Stimulated activated CD8-positive, alpha-beta memory T cell treated with anti-CD3 and anti-CD28 coated beads, Interleukin-7, amount 100 ng/mL, for 4 hours (primary cell): Measurements from ENCODE around the gene TM9SF1.

Experiments
- DNase-seq, 2 donors: peaks; one replicate each; pipeline ENCODE4 v3.0.0-alpha.2; 2020; ENCODE audit warnings: low read depth in 2 of 2

Gene TM9SF1

GRCh38 chr14:24196071-24197055 is 1.1 kb upstream of the TM9SF1 start:
- DNase-seq, result no peak

DNA sequence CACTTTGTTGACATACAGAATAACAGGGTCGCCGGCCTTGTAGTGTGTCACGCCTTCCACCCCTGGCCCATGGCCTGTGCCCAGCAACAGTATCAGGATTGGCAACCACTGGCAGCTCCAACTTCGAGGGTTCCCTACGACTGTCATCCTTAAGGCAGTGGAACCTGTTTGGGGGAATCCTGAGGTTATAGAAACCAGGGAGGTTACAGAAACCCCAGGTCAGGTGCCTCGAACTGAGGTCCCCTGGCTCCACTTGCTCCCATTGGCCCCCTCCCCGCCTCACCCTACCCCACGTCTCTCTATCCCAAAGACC is 412 bp downstream of the TM9SF1 start:
- no peak for DNase-seq

DNA sequence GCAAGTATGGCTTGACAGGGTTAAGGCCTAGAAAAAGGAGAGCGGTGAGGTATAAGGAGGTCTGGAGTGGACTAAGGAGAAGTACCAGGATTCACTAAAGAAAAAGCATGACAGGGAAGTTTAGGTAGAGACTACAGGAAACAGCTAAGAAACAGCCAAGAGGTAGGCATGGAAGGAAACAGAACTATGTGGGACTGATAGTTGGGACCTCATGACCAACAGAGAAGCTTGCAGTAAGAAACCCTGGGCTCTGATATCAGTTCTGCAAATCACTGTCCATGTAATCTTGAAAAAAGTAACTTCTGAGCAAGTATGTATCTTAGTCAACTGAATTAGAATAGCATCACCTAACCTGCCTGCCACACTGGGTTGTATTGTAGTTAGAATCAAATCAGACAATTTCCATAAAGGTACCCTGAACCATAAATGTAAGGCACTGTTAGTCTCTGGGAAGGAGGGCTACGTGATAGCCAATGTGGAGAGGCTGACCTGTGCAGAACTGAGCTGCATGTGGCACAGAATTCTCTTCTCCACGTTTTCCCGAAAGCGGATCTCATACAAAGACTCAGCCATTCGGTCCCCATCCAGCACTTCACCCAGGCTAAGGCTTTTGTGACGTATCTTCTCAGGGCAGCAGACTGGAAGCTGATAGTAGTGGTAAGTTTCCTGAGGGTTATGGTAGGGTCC is 912 bp downstream of the TM9SF1 start:
- no peak for DNase-seq

- DNase-seq, result no peak
Measured at GRCh38 chr14:24192933-24193332, 2.3 kb downstream of the TM9SF1 start.

DNA sequence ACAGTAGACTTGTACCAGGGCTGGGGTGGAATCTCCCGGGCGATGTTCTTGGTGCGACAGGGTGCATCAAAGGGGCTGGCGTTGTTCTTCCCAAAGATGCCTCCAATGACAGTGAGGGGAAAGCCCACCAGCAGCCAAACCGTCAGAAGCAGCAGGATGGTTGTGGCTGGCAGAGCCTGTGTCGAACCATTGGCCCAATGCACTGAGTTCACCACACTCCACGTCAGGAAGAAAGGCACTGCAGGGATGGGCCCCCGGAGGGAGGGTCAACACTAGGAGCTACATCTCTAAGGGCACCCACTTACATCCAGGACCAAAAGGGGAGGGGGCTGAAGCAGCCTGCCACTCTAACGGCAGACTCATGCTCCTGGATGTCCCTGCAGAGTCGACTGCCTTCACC is 4.8 kb downstream of the TM9SF1 start:
- DNase-seq, result no peak

DNA sequence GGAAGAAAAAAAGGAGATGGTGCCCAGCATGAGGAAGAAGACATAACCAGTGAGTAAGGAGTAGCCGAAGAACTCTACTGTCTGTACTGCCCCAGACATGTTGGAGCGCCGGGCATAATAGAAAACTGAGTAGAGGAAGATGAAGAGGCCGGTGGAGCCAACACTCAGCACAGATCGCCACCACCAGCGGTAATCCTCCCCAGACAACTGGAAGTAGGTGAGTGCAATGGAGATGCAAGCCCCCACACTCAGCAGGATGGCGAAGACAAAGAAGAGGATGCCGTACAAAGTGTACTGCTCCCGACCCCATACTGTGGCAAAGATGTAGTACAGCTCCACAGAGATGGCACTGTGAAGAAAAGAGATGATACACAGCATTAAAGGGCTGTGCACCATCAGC is 5.8 kb downstream of the TM9SF1 start:
- no peak for DNase-seq

DNA sequence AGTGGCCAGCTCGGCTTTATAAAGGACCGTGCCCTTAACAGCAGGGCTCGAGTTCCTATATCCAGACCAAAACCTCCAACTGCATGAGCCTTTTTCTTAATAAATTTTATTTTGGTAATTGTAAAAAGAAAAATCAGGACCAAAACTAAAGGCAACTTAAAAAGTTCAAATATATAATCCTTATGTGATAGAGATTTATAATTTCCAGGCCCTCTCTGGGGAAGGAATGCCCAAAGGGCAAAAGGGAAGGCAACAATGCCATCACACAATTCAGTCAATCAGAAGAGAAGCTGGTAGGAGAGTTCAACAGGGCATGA is 6.2 kb downstream of the TM9SF1 start:
- no peak for DNase-seq

DNA sequence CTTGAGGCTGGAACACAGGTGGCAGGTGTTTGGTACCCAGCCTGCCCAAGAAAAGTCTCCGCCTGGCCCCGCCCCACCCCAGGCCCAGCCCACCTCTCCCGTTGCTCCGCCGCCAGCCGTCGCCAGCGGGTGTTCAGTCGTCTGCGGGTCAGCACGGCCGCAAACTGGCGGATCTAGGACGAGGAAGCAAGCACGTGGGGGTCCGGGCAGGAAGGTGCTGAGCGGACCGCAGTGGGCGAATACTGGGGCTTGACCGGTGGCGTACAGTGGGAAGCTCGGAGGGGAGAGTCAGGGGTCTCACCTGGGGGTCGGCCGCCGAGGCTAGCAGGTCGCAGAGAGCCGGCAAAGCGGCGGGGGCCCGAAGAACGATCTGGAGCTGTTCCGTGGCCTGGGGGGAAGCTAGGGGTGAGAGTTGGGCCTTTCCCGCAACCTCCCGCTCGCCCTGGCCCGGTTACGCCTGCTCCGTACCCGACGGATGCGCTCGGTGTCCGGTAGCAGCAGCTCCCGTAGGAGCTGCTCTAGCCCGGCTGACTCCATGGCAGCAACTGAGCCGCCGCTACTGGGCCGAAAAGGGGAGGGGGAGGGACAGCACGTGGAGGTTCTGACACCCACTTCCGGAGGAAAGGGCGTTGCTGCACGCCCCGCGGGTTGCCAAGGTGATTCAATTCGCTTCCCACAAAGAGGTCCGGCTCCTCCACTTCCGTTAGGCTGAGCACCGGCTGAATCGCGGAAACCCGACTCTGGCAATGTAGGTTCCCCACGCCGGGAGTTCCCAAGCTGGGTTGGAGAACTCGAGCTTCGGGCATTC is 6.8 kb downstream of the TM9SF1 start, which contains the start of gene IPO4:
TSS of gene IPO4 (minus strand) at position 566 of the 808 bp plus-strand sequence. CDS start at position 537, 29 bp downstream.
- DNase-seq, result peak; percentile 93 to 94

- no peak for DNase-seq
Measured at GRCh38 chr14:24187539-24187915, 7.7 kb downstream of the TM9SF1 start.

DNA sequence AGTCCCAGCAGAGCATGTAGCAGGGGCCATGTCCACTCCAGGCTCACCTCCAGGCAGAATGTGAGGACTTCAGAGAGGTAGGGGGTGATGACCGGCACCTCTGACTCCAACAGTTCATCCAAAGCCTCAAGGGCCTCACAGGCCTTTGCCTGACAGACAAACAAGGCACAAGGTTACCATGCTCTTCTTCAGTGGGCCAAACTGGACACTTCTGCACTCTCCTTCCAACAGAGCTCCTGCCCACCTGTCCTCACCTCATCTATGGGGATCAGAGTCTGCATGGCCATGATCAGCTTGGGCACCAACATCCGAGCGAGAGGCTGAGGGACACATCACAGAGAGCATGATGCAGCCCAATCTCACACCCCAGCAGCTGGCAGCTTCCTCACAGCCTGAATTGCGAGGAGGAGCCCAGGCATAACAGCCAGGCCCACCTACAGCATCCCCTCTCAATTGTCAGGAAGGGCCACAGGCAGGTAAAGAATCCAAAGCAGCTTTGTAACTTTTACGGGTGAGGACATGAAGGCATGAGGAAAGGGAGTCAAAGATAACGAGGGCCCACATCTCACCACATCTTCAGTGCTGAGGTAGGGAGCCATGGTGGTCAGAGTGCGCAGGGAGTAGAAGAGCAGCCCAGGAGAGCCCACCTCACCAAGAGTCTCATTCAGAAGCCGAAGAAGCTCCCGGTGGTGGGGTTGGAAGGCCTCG is 8.3 kb downstream of the TM9SF1 start:
- no peak for DNase-seq

- no peak for DNase-seq
Measured at GRCh38 chr14:24185741-24186140, 9.5 kb downstream of the TM9SF1 start.

DNA sequence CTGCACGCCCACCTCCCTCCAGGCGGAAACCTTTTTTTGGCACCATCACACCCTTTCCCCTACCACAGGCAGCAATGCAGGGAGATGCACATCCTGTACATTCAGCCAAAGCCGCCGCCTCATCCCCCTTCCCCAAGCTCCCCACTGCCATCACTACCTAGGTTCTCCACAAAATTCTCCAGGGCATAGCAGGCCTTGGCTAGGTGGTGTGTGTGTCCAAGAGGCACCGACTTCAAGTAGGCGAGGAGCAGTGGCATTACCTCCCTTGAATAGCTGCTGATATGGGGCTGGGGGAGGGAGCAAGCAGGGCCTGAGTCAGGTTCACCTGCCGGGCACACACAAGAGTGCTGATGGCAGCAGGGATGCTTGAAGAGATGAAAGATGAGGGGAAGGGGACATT is 10.2 kb downstream of the TM9SF1 start:
- DNase-seq, result no peak

DNA sequence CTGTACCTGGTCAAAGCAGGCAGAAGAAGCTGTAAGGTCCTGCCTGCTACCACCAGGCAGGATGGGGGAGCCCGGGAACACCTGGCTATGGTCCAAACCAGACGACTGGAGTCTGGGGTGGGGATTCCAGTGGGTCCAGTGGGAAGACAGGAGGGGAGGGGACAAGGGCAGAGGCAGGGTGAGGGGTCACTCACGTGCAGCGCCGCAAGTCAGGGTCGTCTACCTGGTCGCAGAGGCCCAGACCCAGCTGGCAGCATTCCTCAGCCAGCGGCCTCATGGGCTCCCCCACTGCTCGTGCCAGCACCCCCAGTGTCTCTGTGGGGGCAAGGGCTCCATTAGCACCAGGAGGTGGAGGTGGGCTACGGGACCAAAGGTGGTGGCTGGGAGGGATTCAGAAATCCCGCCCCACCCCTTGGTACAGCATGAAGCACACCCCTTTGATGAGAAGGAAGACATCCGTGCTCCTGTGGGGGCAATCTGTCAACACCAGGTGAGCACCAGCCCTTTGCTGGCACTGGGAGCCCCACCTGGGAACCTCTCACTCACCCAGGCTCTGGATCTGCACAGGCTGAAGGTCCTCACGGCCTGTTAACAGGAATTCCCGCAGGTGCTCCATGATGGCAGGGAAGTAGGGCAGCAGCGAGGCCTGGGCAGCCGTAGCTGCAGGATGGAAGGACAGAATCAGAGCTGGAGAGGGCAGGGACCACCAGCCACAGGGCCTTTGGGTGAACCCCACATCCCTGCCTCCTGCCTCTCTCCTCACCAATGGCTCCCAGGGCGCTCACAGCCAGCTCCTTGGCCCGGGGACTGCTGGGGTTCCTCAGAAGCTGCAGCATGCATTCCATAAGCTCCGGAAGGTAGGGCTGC is 10.9 kb downstream of the TM9SF1 start:
- DNase-seq, result no peak

GRCh38 chr14:24183014-24183481 is 12.2 kb downstream of the TM9SF1 start:
- no peak for DNase-seq

GRCh38 chr14:24182110-24182882 is 12.9 kb downstream of the TM9SF1 start:
- DNase-seq, result no peak

DNA sequence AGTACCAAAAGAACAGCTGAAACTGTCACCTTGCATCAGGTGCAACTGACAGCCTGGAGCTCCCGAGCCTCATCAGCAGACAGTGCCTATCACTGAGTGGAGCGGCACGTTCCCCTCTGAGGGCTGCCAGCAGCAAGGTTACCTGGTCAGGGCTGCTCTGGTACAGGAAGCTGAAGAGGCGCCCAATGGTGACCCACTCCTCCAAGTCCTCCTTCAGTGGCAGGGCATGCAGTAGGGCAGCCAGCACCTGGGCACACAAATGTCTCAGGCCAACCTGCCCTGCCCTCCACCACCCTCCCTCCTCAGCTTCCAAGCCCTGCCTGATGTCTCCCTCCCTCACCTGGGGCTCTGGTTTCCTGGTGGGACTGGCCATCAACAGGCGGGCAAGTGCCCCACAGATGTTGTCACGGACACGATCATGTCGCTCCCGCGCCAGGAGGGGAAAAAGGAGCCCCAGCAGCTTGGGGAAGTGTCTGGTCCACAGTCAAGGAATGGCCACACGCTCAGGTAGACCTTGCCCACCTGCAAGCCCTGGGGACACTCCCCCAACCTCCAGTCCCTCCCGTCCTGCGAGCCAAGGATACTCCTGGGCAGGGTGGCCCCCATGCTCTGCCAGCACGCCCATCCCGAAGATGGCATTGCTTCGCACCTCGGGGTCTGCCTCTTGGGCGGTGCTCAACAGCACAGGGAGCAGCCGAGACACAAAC is 13.7 kb downstream of the TM9SF1 start:
- DNase-seq, result no peak

- no peak for DNase-seq
Measured at GRCh38 chr14:24179961-24180796, 15.1 kb downstream of the TM9SF1 start.

- no peak for DNase-seq
Measured at GRCh38 chr14:24179294-24179960, 15.8 kb downstream of the TM9SF1 start.
